Transverse colon (tissue), 4 donors: Measurements from ENCODE around the gene TRIM44. TPM values are rescaled to one million over a fixed set of nuclear protein-coding genes. Genes with fewer than 3 reads are reported as not detected.

ENCODE experiments used
- DNase-seq: peaks from one replicate; pipeline ENCODE4 v3.0.0-alpha.2; 2019
- H3K27ac ChIP-seq, 4 donors: fragments of 200-600 bp; sonication (generic); 2 replicates each; pipeline ENCODE4 v1.5.1; 2016 to 2018; ENCODE audit warnings: inconsistent platforms in 4 of 4
- H3K27me3 ChIP-seq: fragments of 200-600 bp; sonication (generic); 2 replicates; pipeline ENCODE4 v1.5.1; 2017; ENCODE audit warnings: inconsistent platforms
- H3K36me3 ChIP-seq, 4 donors: fragments of 200-600 bp; sonication (generic); 2 replicates each; pipeline ENCODE4 v1.5.1; 2017 to 2019; ENCODE audit warnings: inconsistent platforms in 4 of 4
- H3K4me1 ChIP-seq, 4 donors: fragments of 200-600 bp; sonication (generic); 2 replicates each; pipeline ENCODE4 v1.5.1; 2017 to 2020; ENCODE audit warnings: inconsistent platforms in 4 of 4
- H3K4me3 ChIP-seq, 4 donors: fragments of 200-600 bp; sonication (generic); 1 replicate in 1 of 4; 2 replicates in 3 of 4; pipeline versions ENCODE4 v1.5.1 to v1.6.1; 2017 to 2019; ENCODE audit warnings: inconsistent platforms in 4 of 4
- H3K9me3 ChIP-seq, 2 donors: fragments of 200-600 bp; sonication (generic); 2 replicates each; pipeline ENCODE4 v1.5.1; 2017 to 2019; ENCODE audit warnings: inconsistent platforms in 2 of 2
- EP300 ChIP-seq: sonication (generic); formaldehyde crosslinking; IDR thresholded peaks from one replicate; pipeline ENCODE4 v1.6.1; 2017; ENCODE audit warnings: antibody characterized with exemption, low read depth
- POLR2A ChIP-seq: fragments of 450-650 bp; IDR thresholded peaks from one replicate; pipeline ENCODE4 v1.6.1; 2016; ENCODE audit warnings: antibody characterized with exemption, mild to moderate bottlenecking, moderate library complexity
- POLR2AphosphoS5 ChIP-seq, 3 donors: sonication (generic); formaldehyde crosslinking; IDR thresholded peaks; one replicate each; pipeline ENCODE4 v1.6.1; 2016; ENCODE audit warnings: antibody characterized with exemption in 3 of 3
- WGBS, 2 donors: methylation state at CpG; one replicate each; pipeline ENCODE4 v1.1.5; 2018; ENCODE audit warnings: low coverage in 1 of 2; 5-methylcytosine and 5-hydroxymethylcytosine counted together
- in situ Hi-C, 4 donors: fragments of 200-750 bp; cut with MboI; loops; one replicate each; pipeline versions ENCODE4 v1.15.0 to v1.15.1; 2017; ENCODE audit warnings: low sequenced_read_pairs in 3 of 4, low pct_ligation_motif_present in 1 of 4, low pct_unique_long_range_greater_than_20kb in 1 of 4
- intact Hi-C: fragments of 100-400 bp; cut with DNase I; formaldehyde crosslinking; loops from one replicate; pipeline ENCODE4 v1.15.1; 2023; ENCODE audit warnings: low total_unique reads
- total RNA-seq, 4 donors: library from RNA; depleted of rRNA; stranded (reverse); fragments of >200 nt; gene quantifications; one replicate each; pipeline ENCODE4 v1.1.0, GENCODE V29; 2016
- TF ChIP-seq, protein P1 (sequence below), 5 experiments: fragments of 200-600 bp in 3 of 5; fragments of 450-650 bp in 2 of 5; sonication (generic) in 3 of 5; IDR thresholded peaks; 1 replicate in 2 of 5; 2 replicates in 3 of 5; pipeline ENCODE4 v1.5.1; 2016 to 2017; ENCODE audit warnings: antibody characterized with exemption in 5 of 5, inconsistent platforms in 3 of 5, mild to moderate bottlenecking in 2 of 5, moderate library complexity in 1 of 5

The TRIM44 gene
- total RNA-seq, 4 donors from 2014 or later, result 17.9 to 93.9 (median 37.5) TPM

DNA sequence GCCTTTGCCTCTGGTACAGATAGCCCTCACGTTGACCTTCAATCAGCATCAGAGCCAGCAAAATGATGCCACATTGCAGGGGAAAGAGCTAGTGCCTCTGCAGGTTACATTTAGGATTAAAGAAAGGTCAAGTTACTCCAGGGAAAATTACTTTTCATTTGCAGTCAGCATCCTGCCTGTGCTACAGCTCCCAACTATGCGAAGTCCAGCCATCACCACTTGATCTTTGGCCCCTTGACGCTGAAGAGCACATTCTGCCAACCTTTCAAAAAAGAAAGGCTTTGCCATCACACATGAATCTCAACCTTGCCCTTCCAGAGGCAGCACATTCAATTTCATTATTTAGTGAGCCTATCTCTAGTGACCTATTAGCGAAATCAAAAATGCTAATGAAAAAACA, 33.1 kb upstream of the TRIM44 start:
- no peaks in the 10 kb centered on the region for H3K9me3 ChIP-seq
- intact Hi-C loops, result no loop called here
- no peak overlapping the region for H3K27ac ChIP-seq
- in situ Hi-C loops, result no loop called here
- H3K4me1 ChIP-seq, result no peaks in the 10 kb centered on the region
- TF ChIP-seq POLR2AphosphoS5 (IDR thresholded peaks at IDR 0.05) (no peak), EP300 (no peak), POLR2A (no peak)
- TF ChIP-seq, protein P1, sequence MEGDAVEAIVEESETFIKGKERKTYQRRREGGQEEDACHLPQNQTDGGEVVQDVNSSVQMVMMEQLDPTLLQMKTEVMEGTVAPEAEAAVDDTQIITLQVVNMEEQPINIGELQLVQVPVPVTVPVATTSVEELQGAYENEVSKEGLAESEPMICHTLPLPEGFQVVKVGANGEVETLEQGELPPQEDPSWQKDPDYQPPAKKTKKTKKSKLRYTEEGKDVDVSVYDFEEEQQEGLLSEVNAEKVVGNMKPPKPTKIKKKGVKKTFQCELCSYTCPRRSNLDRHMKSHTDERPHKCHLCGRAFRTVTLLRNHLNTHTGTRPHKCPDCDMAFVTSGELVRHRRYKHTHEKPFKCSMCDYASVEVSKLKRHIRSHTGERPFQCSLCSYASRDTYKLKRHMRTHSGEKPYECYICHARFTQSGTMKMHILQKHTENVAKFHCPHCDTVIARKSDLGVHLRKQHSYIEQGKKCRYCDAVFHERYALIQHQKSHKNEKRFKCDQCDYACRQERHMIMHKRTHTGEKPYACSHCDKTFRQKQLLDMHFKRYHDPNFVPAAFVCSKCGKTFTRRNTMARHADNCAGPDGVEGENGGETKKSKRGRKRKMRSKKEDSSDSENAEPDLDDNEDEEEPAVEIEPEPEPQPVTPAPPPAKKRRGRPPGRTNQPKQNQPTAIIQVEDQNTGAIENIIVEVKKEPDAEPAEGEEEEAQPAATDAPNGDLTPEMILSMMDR (IDR thresholded peaks at IDR 0.05), result no peak
- peaks cover 90% of the 10 kb centered on the region for H3K27me3 ChIP-seq
- WGBS, 2 donors, result 72 to 90% methylated on average over 2 to 4 of the region's 4 CpGs
- no peak for DNase-seq
- H3K4me3 ChIP-seq, result no peak overlapping the region
- no peaks in the 10 kb centered on the region for H3K36me3 ChIP-seq

DNA sequence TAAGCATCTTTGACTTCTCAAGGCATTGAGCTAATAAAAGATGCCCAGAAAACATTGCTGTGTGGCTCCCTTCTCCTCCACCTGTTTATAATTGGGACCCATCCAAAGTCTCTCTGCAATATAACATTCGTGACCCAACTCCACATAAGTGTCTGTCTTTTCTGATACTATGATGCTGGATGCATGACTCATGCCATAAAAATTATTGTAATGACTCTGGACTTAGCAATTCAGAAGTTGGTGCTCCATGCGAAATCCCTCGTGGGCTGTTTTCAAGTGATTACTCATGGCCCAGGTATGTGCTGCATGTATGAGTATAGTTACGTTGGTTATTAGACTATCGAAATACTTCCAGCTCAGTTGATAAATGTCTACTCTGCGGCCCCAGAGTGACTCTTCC, 32.7 kb upstream of the TRIM44 start:
- Histone ChIP-seq H3K27ac (no peak overlapping the region), H3K27me3 (peaks cover 86% of the 10 kb centered on the region), H3K4me1 (no peaks in the 10 kb centered on the region), H3K36me3 (no peaks in the 10 kb centered on the region), H3K4me3 (no peak overlapping the region), H3K9me3 (no peaks in the 10 kb centered on the region)
- intact Hi-C loops, result no loop called here
- WGBS, 2 donors, result 37 to 56% methylated on average over 2 to 6 of the region's 6 CpGs
- no peak for DNase-seq
- TF ChIP-seq POLR2A, result no peak
- TF ChIP-seq, protein P1 (IDR thresholded peaks at IDR 0.05), result no peak
- TF ChIP-seq EP300, result no peak
- no peak for TF ChIP-seq POLR2AphosphoS5 (IDR thresholded peaks at IDR 0.05)
- in situ Hi-C loops, result no loop called here

GRCh38 chr11:35631891-35632290, 30.7 kb upstream of the TRIM44 start:
- 58 to 75% methylated on average over 2 to 3 of the region's 3 CpGs for whole genome bisulfite sequencing, 2 donors
- H3K27ac ChIP-seq, result no peak overlapping the region
- intact Hi-C loops, result no loop called here

DNA sequence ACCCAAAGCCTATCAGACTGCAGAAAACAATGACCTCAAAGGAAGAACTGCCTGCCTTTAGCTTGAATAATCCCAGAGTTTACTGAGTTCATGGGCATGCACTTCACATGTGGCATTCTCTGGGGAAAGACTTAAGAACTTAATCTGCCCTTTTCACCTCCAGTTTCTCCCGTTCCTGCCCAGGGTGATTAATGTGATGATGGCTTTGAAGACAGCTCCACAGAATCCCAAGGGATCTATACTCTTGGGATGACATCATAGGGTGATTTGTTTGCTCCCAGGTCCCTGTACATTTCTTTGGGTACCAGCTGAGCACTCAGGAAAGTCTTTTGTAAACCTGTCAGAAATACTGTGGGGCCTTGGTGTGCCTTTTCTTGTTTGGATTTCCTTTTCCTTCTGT, 30.3 kb upstream of the TRIM44 start:
- Histone ChIP-seq H3K4me3 (no peak overlapping the region), H3K27ac (no peak overlapping the region), H3K4me1 (no peaks in the 10 kb centered on the region), H3K36me3 (no peaks in the 10 kb centered on the region), H3K27me3 (peaks cover 79% of the 10 kb centered on the region), H3K9me3 (no peaks in the 10 kb centered on the region)
- no peak for DNase-seq
- in situ Hi-C loops (no loop called here), intact Hi-C loops (no loop called here)
- WGBS, 2 donors, result 39% methylated on average over 1 of the region's 1 CpG; no CpG with 5 or more reads in 1 of the 2 donors
- TF ChIP-seq EP300 (no peak), POLR2AphosphoS5 (IDR thresholded peaks at IDR 0.05) (no peak), POLR2A (no peak)
- TF ChIP-seq, protein P1 (IDR thresholded peaks at IDR 0.05), result no peak

More at GRCh38 chr11:35631891-35632290, 30.7 kb upstream of the TRIM44 start:
- Histone ChIP-seq H3K4me1 (no peaks in the 10 kb centered on the region), H3K27me3 (peaks cover 82% of the 10 kb centered on the region), H3K36me3 (no peaks in the 10 kb centered on the region), H3K4me3 (no peak overlapping the region), H3K9me3 (no peaks in the 10 kb centered on the region)
- TF ChIP-seq, protein P1 (IDR thresholded peaks at IDR 0.05), result no peak
- no peak for TF ChIP-seq EP300
- TF ChIP-seq POLR2A, result no peak
- TF ChIP-seq POLR2AphosphoS5 (IDR thresholded peaks at IDR 0.05), result no peak
- in situ Hi-C loops, result no loop called here
- no peak for DNase-seq
